ENCODE measurements around the gene CSF1R.

Gene CSF1R

DNA sequence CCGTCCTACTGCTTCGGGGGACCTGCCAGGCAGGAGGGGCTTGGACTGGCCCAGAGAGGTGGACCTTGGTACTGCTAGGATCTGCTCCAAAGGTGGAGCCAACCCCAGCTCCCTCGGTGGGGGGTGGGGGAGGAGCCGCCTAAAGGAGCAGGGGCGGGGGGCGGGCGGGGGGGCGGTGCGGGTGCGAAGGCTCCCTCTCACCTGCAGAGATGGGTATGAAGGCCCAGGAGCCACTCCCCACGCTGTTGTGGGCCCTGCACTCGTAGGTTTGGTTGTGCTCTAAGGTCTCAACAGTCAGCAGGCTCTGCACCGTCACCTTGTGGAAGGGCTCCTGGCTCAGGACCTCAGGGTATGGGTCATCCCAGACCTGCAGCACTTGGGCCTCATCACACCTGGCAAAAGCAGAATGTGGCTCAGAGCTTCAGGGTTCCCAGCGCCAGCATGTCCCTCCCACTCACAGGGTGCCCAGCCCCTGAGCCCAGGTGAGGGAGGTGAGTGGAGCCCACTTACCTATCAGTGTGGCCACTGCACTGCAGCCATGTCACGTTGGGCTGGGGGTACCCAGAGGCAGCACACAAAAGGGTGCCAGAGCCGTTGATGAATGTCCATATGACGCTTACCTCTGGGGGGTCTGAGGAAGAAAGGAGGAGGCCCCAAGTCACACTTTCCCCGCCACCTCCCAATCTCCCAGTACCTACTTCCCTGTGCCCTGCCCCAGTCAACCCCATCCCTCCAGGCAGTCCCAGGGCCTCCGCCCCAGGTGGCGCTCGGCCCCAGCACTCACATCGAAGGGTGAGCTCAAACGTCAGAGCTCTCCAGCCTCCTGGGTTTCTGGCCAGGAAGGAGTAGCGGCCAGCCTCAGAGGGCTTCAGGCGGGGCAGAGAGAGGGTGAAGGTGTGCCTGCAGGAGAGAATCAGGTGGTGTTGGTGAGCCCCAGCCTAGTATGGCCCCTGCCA is 16.4 kb downstream of the CSF1R start:
- DNase-seq: no peak

DNA sequence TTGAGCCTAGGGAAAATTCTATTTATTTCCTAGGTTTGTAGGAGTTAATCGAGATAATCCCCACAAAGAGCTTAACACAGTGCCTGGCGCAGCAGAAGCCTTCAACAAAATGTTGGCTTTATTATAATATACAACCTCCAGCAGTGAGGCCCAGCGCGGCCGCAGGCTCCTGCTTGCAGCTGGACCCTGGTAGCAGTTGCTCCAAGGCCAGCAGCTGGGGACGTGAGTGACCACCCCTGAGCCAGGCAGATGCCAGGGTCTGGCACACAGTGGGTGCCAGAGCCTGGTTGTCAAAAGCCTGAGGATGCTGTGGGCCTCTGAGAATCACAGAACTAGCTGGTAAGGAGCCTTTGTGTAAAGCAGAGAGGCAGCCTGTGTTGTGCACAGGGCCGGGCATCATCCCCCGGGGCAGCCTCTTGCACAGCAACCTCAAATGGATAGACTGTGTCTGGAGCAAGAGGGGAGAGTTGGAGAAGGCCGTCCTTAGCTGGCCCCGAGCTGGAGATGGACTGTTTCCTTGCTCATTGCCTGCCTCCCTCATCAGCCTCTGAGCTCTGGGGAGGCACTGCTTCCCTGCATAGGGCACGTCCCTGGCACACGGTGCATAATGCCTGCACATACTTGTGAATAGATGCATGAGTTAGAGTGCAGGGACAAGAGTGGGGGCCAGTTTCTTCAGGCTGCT is 17.3 kb downstream of the CSF1R start:
- no peak for DNase-seq

DNA sequence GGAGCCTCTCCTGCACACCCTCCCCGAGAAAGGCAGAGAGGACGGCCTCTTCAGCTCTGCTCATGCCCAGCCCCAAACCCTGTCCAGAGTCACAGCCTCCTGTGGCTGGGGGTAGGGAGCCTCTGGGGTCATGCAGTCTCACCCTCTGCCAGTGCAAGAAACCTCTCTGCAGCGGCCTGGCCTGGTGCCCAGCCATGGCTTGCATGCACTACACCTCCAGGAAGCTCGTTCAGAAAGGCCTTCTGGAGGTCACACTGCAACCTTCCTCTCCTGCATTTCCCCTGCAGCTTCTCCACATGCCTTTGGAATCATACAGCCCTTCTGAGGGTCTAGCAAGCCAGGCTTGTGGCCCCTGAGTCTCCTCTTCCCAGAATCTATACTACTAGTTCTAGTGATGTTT is 17.9 kb downstream of the CSF1R start:
- peak; percentile 49 for DNase-seq

- DNase-seq: no peak
Observed at GRCh38 chr5:150068071-150068470, 18.3 kb downstream of the CSF1R start.

DNA sequence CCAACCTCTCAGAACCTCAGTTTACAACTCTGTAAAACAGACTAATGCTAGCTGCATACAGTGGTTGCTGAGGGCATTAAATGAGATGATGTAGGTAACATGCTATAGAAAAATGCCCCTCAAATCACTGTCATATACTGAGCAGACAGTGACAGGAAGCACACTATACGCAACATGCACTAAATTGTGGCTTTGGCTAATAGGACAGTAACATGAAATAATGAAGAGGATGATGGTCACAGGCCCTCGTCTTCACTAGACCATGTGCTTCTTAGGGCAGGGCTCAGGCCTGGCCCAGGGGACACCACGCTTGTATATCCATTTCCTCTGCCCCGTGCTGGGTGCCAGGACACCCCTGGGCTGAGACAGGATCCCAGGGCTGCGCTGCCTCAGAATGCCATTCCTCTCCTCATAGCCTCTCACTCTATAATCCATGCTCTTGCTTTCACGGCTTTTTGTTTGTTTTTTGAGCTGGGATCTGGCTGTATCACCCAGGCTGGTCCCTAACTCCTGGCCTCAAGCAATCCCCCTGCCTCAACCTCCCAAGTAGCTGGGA is 18.9 kb downstream of the CSF1R start:
- no peak for DNase-seq

GRCh38 chr5:150066901-150067396 is 19.4 kb downstream of the CSF1R start:
- DNase-seq: no peak

DNA sequence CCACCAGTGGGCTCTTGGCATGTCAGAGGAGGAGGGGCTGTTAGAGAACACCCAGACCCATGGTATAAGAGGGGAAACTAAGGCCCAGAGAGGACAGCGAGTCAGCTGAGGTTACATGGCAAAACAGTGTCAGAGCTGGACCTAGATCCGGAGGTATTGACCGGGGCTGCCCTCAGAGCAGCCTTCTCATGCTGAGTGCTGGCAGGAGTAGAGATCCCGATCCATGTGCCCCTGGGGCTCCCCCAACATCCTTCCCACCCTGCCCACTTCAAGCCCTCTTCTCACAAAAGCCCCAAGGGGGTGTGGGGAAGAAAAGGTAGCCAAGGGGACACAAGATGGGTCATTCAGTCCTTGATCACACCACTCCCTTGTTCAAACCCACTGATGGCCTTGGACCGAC is 19.9 kb downstream of the CSF1R start:
- no peak for DNase-seq

GRCh38 chr5:150065886-150066285 is 20.5 kb downstream of the CSF1R start:
- no peak for DNase-seq

DNA sequence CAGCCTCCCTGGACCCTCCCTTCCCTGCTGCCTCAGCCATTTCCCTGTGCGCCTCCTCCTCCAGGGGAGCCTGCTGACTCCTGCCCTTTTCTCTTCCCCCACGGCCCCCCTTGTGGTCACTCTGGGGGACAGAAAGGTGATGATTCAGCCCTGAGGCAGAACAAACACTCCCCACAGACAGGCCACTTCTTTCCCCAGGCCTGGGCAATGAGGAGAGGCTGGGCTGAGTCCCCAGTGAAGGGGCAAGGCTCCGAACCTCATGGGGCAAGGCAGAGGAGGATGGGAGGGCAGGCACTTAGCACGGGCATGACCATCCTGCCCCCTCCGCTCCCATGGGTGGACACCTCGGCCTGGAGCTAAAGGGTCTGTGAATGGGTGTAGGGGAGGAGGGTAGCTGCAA is 21.0 kb downstream of the CSF1R start:
- DNase-seq: no peak

GRCh38 chr5:150064681-150065220 is 21.6 kb downstream of the CSF1R start:
- no peak for DNase-seq

- DNase-seq: no peak
Observed at GRCh38 chr5:150063638-150064037, 22.7 kb downstream of the CSF1R start.

DNA sequence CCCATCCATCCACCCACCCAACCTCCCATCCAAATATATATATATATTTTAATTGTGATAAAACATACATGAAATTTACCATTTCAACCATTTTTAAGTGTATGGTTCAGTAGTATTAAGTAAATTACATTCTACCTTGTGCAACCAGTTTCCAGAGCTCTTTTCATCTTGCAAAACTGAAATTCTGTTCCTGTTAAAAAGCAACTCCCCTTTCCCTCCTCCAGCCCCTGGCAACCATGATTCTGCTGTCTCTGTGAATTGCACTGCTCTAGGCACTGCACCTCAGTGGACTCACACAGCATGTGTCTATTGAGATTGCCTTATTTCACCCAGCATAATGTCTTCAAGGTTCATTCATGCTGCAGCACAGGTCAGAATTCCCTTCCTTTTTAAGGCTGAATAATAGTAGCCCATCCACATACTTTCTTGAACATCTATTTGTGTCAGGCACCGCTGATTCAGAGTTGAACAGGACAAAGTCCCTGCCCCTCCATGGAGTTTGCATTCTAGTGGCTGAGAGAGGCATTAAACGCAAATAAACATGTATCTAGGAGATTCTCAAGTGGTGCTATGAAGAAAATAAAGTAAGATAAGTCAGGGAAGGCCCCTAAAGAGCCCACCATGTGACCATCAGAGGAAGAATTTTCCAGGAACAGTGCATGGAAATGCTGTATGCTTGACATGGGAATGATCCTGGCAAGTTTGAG is 24.0 kb downstream of the CSF1R start:
- no peak for DNase-seq

DNA sequence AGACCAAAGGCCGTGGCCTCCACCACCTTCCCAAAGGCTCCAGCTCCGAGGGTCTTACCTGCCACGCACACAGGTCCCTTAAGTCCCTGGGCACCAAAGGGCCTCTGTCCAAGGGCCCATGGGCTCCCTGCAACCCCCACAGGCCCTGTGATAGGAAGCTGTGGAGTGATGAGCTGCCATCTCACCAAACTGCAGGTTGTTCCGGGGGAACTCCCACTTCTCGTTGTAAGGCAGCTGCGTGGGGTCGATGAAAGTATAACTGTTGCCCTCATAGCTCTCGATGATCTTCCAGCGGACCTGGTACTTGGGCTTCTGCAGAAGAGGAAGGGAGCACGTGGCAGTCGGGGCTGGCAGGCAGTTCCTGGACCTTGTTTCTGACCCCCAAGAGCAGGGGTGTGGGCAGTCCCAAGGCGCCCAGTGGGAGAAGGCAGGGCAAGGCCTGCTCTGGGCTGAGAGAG is 24.8 kb downstream of the CSF1R start:
- DNase-seq: no peak

DNA sequence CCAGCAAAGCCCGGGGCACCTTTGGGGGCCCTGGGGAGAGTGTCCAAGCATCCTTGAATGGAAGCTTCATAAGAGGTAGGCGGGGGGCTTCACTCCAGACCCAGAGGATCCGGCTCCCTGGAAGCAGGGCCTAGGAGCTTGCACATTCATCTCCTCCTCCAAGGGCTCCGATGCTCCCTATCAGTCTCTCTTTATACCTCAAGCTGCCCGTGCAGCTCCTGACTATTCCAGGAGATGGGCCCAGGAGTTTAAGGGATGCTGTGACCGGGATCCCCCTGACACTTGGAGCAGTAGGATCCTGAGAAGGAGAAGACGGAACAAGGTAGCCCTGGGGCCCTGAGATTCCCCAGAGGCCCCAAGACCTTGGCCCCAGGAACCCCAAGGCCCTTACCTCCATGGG is 25.9 kb downstream of the CSF1R start:
- DNase-seq: no peak

DNA sequence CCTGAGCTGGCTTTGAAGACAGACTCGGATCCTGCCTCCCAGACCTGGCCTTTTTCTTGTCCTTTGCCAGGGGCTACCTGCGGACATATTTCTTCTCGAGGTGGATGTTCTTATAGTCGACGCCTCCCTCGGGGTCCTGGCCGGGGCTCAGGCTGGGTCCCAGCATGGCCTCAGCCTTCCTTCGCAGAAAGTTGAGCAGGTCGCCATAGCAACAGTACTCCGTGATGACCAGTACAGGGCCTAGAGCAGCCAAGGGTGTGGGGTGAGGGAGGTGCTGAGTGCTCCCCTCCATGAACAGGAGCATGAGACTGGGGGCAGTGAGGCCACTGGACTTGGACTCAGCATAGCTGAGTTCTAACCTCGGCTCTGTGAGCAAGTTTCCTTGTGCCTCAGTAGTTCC is 26.7 kb downstream of the CSF1R start:
- no peak for DNase-seq

DNA sequence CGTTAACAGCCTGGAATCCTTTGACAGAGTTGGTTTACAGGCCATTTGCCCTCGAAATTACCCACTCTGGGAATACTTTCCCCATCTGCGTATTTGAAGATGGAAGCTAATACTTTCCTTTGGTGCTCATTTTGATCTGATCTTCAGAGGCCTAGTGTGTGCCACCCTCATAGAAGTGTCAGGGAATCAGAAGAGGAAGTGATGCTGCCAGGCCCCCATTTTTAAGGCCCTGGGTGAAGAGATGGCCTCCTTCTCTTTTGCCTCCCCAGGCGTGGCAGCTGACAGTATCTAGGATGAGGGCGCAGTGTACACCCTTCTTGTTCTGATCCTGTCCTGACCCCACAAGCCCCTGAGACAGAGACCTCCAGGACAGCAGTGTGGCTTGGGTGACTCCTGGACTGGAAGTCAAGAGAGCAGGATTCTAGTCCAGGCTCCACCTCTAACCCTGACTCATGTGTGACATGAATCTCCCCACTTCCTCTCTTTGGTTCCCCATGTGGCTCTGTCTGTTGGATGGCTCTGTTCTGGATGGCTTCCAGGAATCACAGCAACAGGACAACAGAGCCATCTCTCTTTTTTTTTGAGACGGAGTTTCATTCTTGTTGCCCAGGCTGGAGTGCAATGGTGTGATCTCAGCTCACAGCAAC is 27.8 kb downstream of the CSF1R start:
- DNase-seq: no peak

DNA sequence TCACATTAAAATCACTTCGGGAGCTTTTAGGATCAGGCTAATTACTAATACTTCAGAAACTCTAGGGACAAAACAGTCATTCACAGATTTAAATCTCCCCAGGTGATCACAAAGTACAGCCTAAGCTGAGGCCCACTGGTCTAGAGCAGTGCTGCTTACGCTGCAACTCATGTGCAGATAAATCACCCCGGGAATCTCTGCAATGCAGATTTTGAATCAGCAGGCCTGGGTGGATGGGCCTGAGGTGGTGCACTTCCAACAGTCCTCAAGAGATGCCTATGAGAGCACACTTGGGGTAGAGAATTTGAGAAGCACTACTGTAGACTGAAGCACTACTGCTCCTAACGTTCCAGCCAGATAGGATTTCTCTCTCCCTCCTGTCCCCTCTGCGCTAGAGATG is 28.4 kb downstream of the CSF1R start:
- no peak for DNase-seq

- no peak for DNase-seq
Observed at GRCh38 chr5:150057511-150057910, 28.8 kb downstream of the CSF1R start.

DNA sequence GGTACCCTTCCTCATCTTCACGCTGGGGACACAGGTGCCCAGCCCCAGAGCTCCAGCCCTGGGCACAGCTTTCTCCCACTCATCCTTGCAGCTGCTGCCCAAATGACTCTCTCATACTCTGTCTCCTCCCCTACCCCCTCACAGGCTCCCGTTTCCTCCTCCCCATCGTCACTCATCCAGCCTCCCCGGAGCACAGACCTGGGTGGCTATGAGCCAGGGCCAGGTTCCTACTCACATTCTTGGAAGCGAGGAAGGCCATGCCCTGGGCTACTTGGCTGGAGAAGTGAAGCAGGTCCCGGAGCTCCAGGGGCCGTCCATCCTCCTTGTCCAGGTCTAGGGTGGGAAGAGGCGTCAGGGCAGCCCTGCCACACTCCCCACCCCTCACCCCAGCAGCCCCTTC is 29.3 kb downstream of the CSF1R start:
- DNase-seq: no peak

DNA sequence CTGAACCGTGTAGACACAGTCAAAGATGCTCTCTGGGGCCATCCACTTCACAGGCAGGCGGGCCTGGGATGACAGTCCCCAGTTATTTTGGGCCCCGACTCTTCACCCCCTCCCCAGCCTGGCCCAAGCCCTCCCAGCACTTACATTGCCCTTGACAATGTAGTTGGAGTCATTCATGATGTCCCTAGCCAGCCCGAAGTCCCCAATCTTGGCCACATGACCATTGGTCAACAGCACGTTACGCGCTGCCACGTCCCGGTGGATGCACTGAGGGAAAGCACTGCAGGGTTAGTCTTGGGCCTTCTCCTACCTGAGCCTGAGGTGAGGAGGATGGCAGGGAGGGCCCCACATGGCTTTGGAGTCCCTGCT is 30.3 kb downstream of the CSF1R start:
- DNase-seq: no peak

DNA sequence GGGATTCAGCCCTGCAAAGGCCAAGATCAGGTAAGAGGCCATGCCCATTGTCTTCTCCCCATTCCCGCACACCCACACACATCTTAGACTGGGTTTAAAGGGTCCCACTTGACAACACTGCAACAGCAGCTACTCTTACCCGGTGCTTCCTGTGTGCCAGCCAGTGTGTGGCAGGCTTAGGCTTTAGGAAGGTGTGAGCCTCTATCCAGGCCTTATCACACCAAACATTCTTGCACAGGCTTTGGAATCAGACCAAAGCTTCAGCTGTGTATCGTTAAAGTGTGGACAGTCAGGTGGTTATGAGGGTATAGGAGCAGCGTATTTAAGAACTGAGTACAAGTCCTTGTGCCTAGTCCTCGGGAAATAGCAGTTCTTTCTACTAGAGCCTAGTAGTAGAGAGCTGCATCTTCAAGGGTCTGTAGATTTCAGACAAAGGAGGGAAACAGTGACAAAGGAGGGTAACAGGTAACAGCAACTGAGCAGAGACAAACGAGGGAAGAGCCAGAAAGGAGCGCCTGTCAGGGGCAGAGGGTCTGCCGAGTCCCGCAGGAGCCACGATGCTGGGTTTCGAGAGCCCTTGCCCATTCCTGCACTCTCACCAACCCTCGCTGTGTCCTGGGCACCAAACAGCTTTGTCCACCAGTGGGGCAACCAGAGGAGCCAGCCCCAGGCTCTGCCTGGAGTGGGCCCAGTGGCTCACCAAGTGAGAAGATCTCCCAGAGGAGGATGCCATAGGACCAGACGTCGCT is 30.9 kb downstream of the CSF1R start:
- DNase-seq: no peak

DNA sequence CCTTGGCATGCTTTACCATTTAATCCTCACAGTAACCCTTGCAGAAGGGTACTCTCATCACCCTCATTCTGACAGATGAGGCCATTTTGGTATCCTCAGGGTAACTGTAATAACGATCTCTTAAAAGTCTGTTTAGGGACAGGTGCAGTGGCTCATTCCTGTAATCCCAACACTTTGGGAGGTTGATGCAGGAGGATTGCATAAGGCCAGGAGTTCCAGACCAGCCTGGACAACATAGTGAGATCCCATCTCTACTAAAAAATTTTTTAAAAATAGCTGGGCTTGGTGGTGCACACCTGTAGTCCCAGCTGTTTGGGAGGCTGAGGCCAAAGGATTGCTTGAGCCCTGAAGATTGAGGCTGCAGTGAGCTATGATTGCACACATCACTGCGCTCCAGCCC is 31.8 kb downstream of the CSF1R start:
- DNase-seq: no peak
